ENCODE data around the gene ANKRD49.

The ANKRD49 gene

GRCh38 chr11:94507485-94507884 is 13.7 kb downstream of the ANKRD49 start:
- H3K4me3 ChIP-seq (ENCODE audit: low read depth, low read length), result no peak overlapping the region
- TF ChIP-seq, protein P1, sequence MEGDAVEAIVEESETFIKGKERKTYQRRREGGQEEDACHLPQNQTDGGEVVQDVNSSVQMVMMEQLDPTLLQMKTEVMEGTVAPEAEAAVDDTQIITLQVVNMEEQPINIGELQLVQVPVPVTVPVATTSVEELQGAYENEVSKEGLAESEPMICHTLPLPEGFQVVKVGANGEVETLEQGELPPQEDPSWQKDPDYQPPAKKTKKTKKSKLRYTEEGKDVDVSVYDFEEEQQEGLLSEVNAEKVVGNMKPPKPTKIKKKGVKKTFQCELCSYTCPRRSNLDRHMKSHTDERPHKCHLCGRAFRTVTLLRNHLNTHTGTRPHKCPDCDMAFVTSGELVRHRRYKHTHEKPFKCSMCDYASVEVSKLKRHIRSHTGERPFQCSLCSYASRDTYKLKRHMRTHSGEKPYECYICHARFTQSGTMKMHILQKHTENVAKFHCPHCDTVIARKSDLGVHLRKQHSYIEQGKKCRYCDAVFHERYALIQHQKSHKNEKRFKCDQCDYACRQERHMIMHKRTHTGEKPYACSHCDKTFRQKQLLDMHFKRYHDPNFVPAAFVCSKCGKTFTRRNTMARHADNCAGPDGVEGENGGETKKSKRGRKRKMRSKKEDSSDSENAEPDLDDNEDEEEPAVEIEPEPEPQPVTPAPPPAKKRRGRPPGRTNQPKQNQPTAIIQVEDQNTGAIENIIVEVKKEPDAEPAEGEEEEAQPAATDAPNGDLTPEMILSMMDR (IDR thresholded peaks at IDR 0.05; ENCODE audit: borderline replicate concordance, insufficient read depth, low read depth, low read length), result no peak

- H3K4me3 ChIP-seq (ENCODE audit: low read depth, low read length), result no peak within 1 kb of the TSS
- TF ChIP-seq, protein P1 (IDR thresholded peaks at IDR 0.05; ENCODE audit: borderline replicate concordance, insufficient read depth, low read depth, low read length), result no peak
These were observed 18.4 kb downstream of the ANKRD49 start, which contains the start of gene C11orf97 for GRCh38 chr11:94511932-94512781. TSS of gene C11orf97 (plus strand) at chr11:94512461. CDS start at chr11:94512529, 68 bp downstream.

- H3K4me3 ChIP-seq (ENCODE audit: low read depth, low read length), result no peak overlapping the region
- TF ChIP-seq, protein P1 (IDR thresholded peaks at IDR 0.05; ENCODE audit: borderline replicate concordance, insufficient read depth, low read depth, low read length), result no peak
These were observed 19.3 kb downstream of the ANKRD49 start for GRCh38 chr11:94513091-94513490.

DNA sequence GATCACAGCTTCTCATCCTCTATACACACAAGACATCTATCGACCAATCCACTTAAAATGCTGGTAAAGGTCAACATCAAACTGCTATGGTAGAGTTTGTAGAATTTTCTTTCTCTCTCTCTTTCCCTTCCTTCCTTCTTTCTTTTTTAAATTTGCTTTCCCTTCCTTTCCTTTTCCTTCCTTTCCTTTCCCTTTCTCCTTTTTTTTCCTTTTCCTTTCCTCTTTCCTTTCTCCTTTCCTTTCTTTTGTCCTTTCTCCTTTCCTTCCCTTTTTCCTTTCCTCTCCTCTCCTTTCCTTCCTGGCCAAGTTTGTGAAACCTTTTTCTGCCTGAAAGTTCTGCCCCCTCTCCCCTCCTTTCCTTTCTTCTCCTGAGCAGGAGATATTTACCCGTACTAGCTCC is 21.6 kb downstream of the ANKRD49 start:
- H3K4me3 ChIP-seq (ENCODE audit: low read depth, low read length), result no peak overlapping the region
- TF ChIP-seq, protein P1 (IDR thresholded peaks at IDR 0.05; ENCODE audit: borderline replicate concordance, insufficient read depth, low read depth, low read length), result no peak

DNA sequence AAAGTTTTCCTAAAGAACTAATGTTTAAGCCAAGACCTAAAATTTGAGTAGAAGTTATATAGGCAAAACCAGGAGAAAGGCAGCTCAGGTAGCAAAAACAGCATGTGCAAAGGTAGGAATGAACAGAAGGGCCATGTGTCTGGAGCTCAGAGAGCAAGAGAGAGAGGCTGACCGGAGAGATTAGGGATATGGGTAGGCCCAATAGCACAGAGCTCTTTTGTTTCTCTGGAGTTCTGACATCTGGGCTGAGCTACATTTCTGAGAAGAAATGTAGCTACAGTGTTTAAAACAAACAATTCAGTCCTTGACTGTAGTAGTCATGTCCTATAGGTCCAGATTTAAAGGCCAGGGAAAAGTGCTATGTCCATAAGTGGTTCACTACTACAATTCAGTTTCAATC is 22.9 kb downstream of the ANKRD49 start:
- no peak overlapping the region for H3K4me3 ChIP-seq (ENCODE audit: low read depth, low read length)
- TF ChIP-seq, protein P1 (IDR thresholded peaks at IDR 0.05; ENCODE audit: borderline replicate concordance, insufficient read depth, low read depth, low read length), result no peak

DNA sequence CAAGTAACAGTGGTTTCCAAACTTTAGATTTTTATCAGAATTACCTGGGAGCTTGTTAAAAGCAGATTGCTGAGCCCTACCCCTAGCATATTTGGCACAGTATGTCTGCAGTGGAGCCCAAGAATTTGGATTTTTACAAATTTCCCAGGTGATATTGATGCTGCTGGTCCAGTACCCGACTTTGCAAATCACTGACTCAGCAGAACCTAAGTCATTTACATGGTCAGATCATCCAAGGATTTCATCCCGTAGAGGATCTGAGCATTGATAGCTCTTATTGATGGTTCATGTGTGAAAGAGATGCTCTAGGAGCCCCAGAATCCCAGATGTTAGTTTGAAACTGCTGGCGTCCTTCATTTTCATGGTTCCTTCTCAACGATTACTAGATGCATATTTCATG is 24.5 kb downstream of the ANKRD49 start:
- H3K4me3 ChIP-seq (ENCODE audit: low read depth, low read length), result no peak overlapping the region
- TF ChIP-seq, protein P1 (IDR thresholded peaks at IDR 0.05; ENCODE audit: borderline replicate concordance, insufficient read depth, low read depth, low read length), result no peak
